Adrenal gland (tissue), 5 donors: ENCODE measurements around the gene GRAMD1C.

Experiments used
- CTCF ChIP-seq, 6 experiments: fragments of 450-650 bp in 4 of 6; fragments of 200-600 bp in 2 of 6; sonication (generic) in 1 of 6; IDR thresholded peaks; 1 replicate in 5 of 6; 2 replicates in 1 of 6; pipeline versions ENCODE4 v1.5.1 to v1.8.0; 2016 to 2021; ENCODE audit warnings: antibody characterized with exemption in 6 of 6, mild to moderate bottlenecking in 2 of 6, moderate library complexity in 1 of 6
- POLR2A ChIP-seq, 2 donors: fragments of 450-650 bp; IDR thresholded peaks; one replicate each; pipeline ENCODE4 v1.6.1; 2017; ENCODE audit warnings: antibody characterized with exemption in 2 of 2, mild to moderate bottlenecking in 2 of 2, moderate library complexity in 1 of 2
- donor health status: DM: no; HTN: no; CAD: no.

- no peak for TF ChIP-seq CTCF (IDR thresholded peaks at IDR 0.05)
- no peak for TF ChIP-seq POLR2A (IDR thresholded peaks at IDR 0.05)
These were observed 42.9 kb upstream of the GRAMD1C start for GRCh38 chr3:113795693-113796092.
